ENCODE measurements around the gene INIP. TPM values are rescaled to one million over a fixed set of nuclear protein-coding genes. Genes with fewer than 3 reads are reported as not detected.

INIP gene
- total and polyA plus RNA-seq, 2 donors (not counting 1 experiment from before 2014, with no cell fraction given) = 5.0 to 22.9 TPM

DNA sequence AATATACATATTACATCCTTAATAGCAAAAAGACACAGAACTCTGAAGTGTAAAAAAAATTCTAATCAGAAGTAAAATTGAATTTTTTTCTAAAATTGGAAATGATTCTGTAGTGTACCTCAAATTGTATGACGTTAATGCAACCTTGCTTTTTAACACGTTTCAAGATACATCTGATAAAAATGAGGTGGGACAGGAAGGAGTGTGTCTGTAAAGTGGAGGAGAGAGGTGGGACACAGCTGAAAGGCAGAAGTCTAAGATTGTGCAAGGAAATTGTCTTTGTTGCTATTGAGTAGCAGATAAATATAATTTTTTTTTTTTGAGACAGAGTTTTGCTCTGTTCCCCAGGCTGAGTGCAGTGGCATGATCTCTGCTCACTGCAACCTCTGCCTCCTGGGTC is 17.0 kb upstream of the INIP start:
- Histone ChIP-seq H3K27ac (ENCODE audit: low read length in 2 of 2) (no peak overlapping the region), H4K20me1 (ENCODE audit: control insufficient read depth, insufficient read depth, low read length, poor library complexity, severe bottlenecking) (no peaks in the 10 kb centered on the region), H3K9ac (ENCODE audit: low read length) (no peak overlapping the region), H3K79me2 (ENCODE audit: control insufficient read depth, insufficient read depth, low read length) (no peaks in the 10 kb centered on the region), H3K36me3 (replicated peaks in 1 of 2; ENCODE audit: control extremely low read depth in 1 of 2, control insufficient read depth in 1 of 2, extremely low read depth in 1 of 2, insufficient read depth in 2 of 2, low read length in 1 of 2) (no peaks in the 10 kb centered on the region), H3K4me1 (ENCODE audit: control insufficient read depth in 2 of 2, insufficient read depth in 2 of 2, low read length in 2 of 2) (peaks cover 0 to 4% of the 10 kb centered on the region in 2 donors), H3K4me3 (ENCODE audit: control extremely low read depth in 1 of 5, extremely low read depth in 1 of 5, insufficient read depth in 1 of 5, low read depth in 2 of 5, low read length in 4 of 5) (no peak overlapping the region), H2AFZ (ENCODE audit: insufficient read depth, low read depth, low read length, poor library complexity, severe bottlenecking) (no peak overlapping the region), H3K9me3 (ENCODE audit: control extremely low read depth in 1 of 3, control insufficient read depth in 2 of 3, insufficient read depth in 1 of 3, low read length in 2 of 3) (no peaks in the 10 kb centered on the region), H3K4me2 (replicated peaks; ENCODE audit: low read depth, low read length, poor library complexity, severe bottlenecking) (no peak overlapping the region), H3K27me3 (replicated peaks in 1 of 4; ENCODE audit: control extremely low read depth in 1 of 4, control insufficient read depth in 3 of 4, insufficient read depth in 4 of 4, low read length in 3 of 4) (peaks cover 0 to 7% (median 3%) of the 10 kb centered on the region in 4 experiments)
- no peaks in the 10 kb centered on the region for H3K9me3 Mint-ChIP-seq (ENCODE audit: insufficient read depth)
- H3K4me1 Mint-ChIP-seq = peaks cover 4% of the 10 kb centered on the region
- POLR2A ChIA-PET = no interaction called here
- no peak overlapping the region for H3K27ac Mint-ChIP-seq
- ATAC-seq (ENCODE audit: low read depth) (no peak), DNase-seq (no peak)
- 65% methylated on average over 2 of the region's 2 CpGs for WGBS (ENCODE audit: insufficient coverage)
- CTCF ChIA-PET = interaction anchor here (0.7 kb wide), 1 partner anchor 249 kb away, joined by 3 read pairs; no protein-coding TSS in a partner anchor
- H3K27me3 Mint-ChIP-seq = peaks cover 12% of the 10 kb centered on the region
- no peak overlapping the region for H3K4me3 Mint-ChIP-seq
- intact Hi-C loops (cut with micrococcal nuclease) = no loop called here
- no peak for TF ChIP-seq EZH2 (IDR thresholded peaks at IDR 0.05; ENCODE audit: borderline replicate concordance, insufficient read depth, low read depth, low read length, poor library complexity, severe bottlenecking)

DNA sequence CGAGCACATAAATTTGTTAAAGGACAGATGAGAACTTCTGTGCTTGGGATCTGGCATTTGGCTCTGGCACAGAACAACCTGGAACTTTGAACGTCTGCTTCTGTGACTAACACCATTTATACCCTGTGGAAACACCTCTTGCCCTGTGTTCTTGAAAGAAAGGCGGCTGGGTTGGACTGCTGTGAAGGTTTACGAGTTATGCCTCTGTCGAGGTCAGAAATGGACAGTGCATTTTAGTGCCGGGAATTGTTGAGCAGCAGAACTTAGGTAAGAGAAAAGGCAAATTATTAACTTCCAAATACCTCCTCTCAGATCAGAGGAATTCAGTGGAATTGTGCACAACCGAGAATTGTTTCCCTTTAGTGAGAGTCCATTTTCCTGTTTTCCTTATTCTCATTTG is 14.1 kb upstream of the INIP start:
- WGBS (ENCODE audit: insufficient coverage) = 100% methylated on average over 1 of the region's 7 CpGs
- ATAC-seq (ENCODE audit: low read depth) (no peak), DNase-seq (no peak)
- H3K36me3 ChIP-seq (replicated peaks in 1 of 2; ENCODE audit: control extremely low read depth in 1 of 2, control insufficient read depth in 1 of 2, extremely low read depth in 1 of 2, insufficient read depth in 2 of 2, low read length in 1 of 2) = no peaks in the 10 kb centered on the region
- TF ChIP-seq EZH2 (IDR thresholded peaks at IDR 0.05; ENCODE audit: borderline replicate concordance, insufficient read depth, low read depth, low read length, poor library complexity, severe bottlenecking) = no peak
- TF ChIP-seq, protein P1, sequence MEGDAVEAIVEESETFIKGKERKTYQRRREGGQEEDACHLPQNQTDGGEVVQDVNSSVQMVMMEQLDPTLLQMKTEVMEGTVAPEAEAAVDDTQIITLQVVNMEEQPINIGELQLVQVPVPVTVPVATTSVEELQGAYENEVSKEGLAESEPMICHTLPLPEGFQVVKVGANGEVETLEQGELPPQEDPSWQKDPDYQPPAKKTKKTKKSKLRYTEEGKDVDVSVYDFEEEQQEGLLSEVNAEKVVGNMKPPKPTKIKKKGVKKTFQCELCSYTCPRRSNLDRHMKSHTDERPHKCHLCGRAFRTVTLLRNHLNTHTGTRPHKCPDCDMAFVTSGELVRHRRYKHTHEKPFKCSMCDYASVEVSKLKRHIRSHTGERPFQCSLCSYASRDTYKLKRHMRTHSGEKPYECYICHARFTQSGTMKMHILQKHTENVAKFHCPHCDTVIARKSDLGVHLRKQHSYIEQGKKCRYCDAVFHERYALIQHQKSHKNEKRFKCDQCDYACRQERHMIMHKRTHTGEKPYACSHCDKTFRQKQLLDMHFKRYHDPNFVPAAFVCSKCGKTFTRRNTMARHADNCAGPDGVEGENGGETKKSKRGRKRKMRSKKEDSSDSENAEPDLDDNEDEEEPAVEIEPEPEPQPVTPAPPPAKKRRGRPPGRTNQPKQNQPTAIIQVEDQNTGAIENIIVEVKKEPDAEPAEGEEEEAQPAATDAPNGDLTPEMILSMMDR (IDR thresholded peaks at IDR 0.05) = no peak
- H3K27ac ChIP-seq (ENCODE audit: low read length in 2 of 2) = no peak overlapping the region
- H3K9me3 ChIP-seq (ENCODE audit: control extremely low read depth in 1 of 3, control insufficient read depth in 2 of 3, insufficient read depth in 1 of 3, low read length in 2 of 3) = peaks cover 0 to 3% (median 0%) of the 10 kb centered on the region in 3 donors
- H3K4me1 ChIP-seq (ENCODE audit: control insufficient read depth in 2 of 2, insufficient read depth in 2 of 2, low read length in 2 of 2) = peaks cover 3 to 5% of the 10 kb centered on the region in 2 donors
- H4K20me1 ChIP-seq (ENCODE audit: control insufficient read depth, insufficient read depth, low read length, poor library complexity, severe bottlenecking) = no peaks in the 10 kb centered on the region
- H3K4me2 ChIP-seq (replicated peaks; ENCODE audit: low read depth, low read length, poor library complexity, severe bottlenecking) = no peak overlapping the region
- no peaks in the 10 kb centered on the region for H3K27me3 ChIP-seq (replicated peaks in 1 of 4; ENCODE audit: control extremely low read depth in 1 of 4, control insufficient read depth in 3 of 4, insufficient read depth in 4 of 4, low read length in 3 of 4)
- ChIA-PET POLR2A (no interaction called here), CTCF (no interaction called here)
- Mint-ChIP-seq H3K27ac (no peak overlapping the region), H3K4me1 (peaks cover 6% of the 10 kb centered on the region), H3K4me3 (no peak overlapping the region), H3K27me3 (peaks cover 3% of the 10 kb centered on the region), H3K9me3 (ENCODE audit: insufficient read depth) (no peaks in the 10 kb centered on the region)
- H3K9ac ChIP-seq (ENCODE audit: low read length) = no peak overlapping the region
- H3K4me3 ChIP-seq (ENCODE audit: control extremely low read depth in 1 of 5, extremely low read depth in 1 of 5, insufficient read depth in 1 of 5, low read depth in 2 of 5, low read length in 4 of 5) = no peak overlapping the region
- H3K79me2 ChIP-seq (ENCODE audit: control insufficient read depth, insufficient read depth, low read length) = no peaks in the 10 kb centered on the region
- intact Hi-C loops (cut with micrococcal nuclease) = no loop called here
- no peak overlapping the region for H2AFZ ChIP-seq (ENCODE audit: insufficient read depth, low read depth, low read length, poor library complexity, severe bottlenecking)

All from B cell (primary cell).